ENCODE data around the gene DERA. TPM values are rescaled to one million over a fixed set of nuclear protein-coding genes. Genes with fewer than 3 reads are reported as not detected.

DERA gene
- total and polyA plus RNA-seq, 9 of the 15 experiments (the other 6 are each of a cell fraction or from before 2014, with no cell fraction given) = 5.5 to 15.5 (median 7.8) TPM

GRCh38 chr12:15910864-15911721 lies at the start of gene DERA (continued):
- TF ChIP-seq SOX6 (IDR thresholded peaks at IDR 0.05) = no peak
- no peak for TF ChIP-seq SMARCA5 (IDR thresholded peaks at IDR 0.05)
- TF ChIP-seq NR0B1 (IDR thresholded peaks at IDR 0.05; ENCODE audit: partially characterized antibody) = no peak
- TF ChIP-seq FOXA3 (CRISPR knock-in tag; conservative IDR thresholded peaks at IDR 0.05 in 1 of 2, IDR thresholded peaks at IDR 0.05 in 1 of 2) = no peak
- no peak for TF ChIP-seq MAX (CRISPR knock-in tag; IDR thresholded peaks at IDR 0.05)
- TF ChIP-seq ZNF609 (CRISPR knock-in tag; IDR thresholded peaks at IDR 0.05; ENCODE audit: borderline replicate concordance) = no peak
- TF ChIP-seq ZNF316 (IDR thresholded peaks at IDR 0.05) = no peak
- peak; percentile 44 for TF ChIP-seq L3MBTL2 (IDR thresholded peaks at IDR 0.05)
- peak; percentile 52; the same call in 1 of the 2 replicates for TF ChIP-seq RB1 (IDR thresholded peaks at IDR 0.05; ENCODE audit: low read depth)
- no peak for TF ChIP-seq C11orf30 (IDR thresholded peaks at IDR 0.05; ENCODE audit: low read depth)
- no peak for TF ChIP-seq GATA2 (CRISPR knock-in tag; IDR thresholded peaks at IDR 0.05)
- no peak for TF ChIP-seq BMI1 (IDR thresholded peaks at IDR 0.05; ENCODE audit: low read length)
- TF ChIP-seq KHSRP (IDR thresholded peaks at IDR 0.05) = no peak
- TF ChIP-seq ZNF324 (CRISPR knock-in tag; IDR thresholded peaks at IDR 0.05) = no peak
- no peak for TF ChIP-seq E2F4 (CRISPR knock-in tag; IDR thresholded peaks at IDR 0.05; ENCODE audit: low read depth)
- TF ChIP-seq ZMIZ1 (IDR thresholded peaks at IDR 0.05; ENCODE audit: low read depth in 2 of 2, low read length in 2 of 2) = no peak
- no peak for TF ChIP-seq NCOA6 (IDR thresholded peaks at IDR 0.05)

All from K562 (cell line).